RWPE2 (cell line): Measurements from ENCODE around the gene MYLK2.
A peak's percentile ranks its signal among the peaks of the same experiment; 100 is the strongest.

Experiments
- ATAC-seq: fragments of 200-7000 bp; cut with Tn5 transposase; 3 replicates; pipeline ENCODE4 v1.9.1; 2021; ENCODE audit warnings: low read depth
- DNase-seq: peaks from one replicate; pipeline ENCODE4 v3.0.0-alpha.2; 2020; ENCODE audit warnings: low spot score
- H3K27ac ChIP-seq: fragments of 450-650 bp; 2 replicates; pipeline ENCODE4 v1.5.1; 2017; ENCODE audit warnings: mild to moderate bottlenecking; ENCODE audit not compliant: poor library complexity, severe bottlenecking
- H3K27me3 ChIP-seq: fragments of 250-450 bp; sonication (Bioruptor Pico); 2 replicates; pipeline ENCODE4 v1.5.1; 2021; ENCODE audit warnings: mild to moderate bottlenecking, moderate library complexity; ENCODE audit not compliant: insufficient read depth, poor library complexity, severe bottlenecking
- H3K36me3 ChIP-seq: fragments of 250-450 bp; sonication (Bioruptor Pico); 2 replicates; pipeline ENCODE4 v1.5.1; 2020; ENCODE audit warnings: low read depth, mild to moderate bottlenecking, moderate library complexity
- H3K4me1 ChIP-seq: fragments of 250-450 bp; sonication (Bioruptor Pico); 2 replicates; pipeline ENCODE4 v1.5.1; 2021; ENCODE audit warnings: mild to moderate bottlenecking, moderate library complexity; ENCODE audit not compliant: insufficient read depth, poor library complexity, severe bottlenecking
- H3K4me3 ChIP-seq: fragments of 250-450 bp; sonication (Bioruptor Pico); 2 replicates; pipeline ENCODE4 v1.5.1; 2021; ENCODE audit warnings: mild to moderate bottlenecking, moderate library complexity; ENCODE audit not compliant: severe bottlenecking
- H3K9me3 ChIP-seq: fragments of 250-450 bp; sonication (Bioruptor Pico); 2 replicates; pipeline ENCODE4 v1.5.1; 2021; ENCODE audit warnings: mild to moderate bottlenecking, moderate library complexity; ENCODE audit not compliant: severe bottlenecking
- CTCF ChIP-seq: fragments of 450-650 bp; IDR thresholded peaks from one replicate; pipeline ENCODE4 v1.5.1; 2017; ENCODE audit warnings: mild to moderate bottlenecking, moderate library complexity; ENCODE audit not compliant: poor library complexity, severe bottlenecking

The MYLK2 gene

DNA sequence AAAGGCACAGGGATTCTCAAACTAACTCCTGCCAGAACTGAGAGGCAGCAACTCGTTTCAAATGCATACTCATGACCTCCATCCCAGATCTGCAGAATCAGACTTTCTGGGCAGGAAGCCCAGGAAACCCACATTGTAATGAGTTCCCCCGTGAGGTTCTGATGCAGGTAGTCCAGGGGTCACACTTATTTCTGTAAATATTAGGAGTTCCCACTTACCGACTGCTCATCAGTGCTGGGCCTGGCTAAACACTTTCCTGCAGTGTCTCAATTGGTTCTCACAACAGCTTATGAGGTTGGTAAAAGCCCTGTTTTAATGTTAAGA is 39.6 kb downstream of the MYLK2 start:
- no peaks in the 10 kb centered on the region for H3K36me3 ChIP-seq
- no peaks in the 10 kb centered on the region for H3K9me3 ChIP-seq
- DNase-seq (no peak), ATAC-seq (no peak)
- TF ChIP-seq CTCF, result no peak
- no peak overlapping the region for H3K27ac ChIP-seq
- no peak overlapping the region for H3K4me3 ChIP-seq
- no peaks in the 10 kb centered on the region for H3K4me1 ChIP-seq
- H3K27me3 ChIP-seq, result peaks cover 52% of the 10 kb centered on the region

- no peak for ATAC-seq
- no peak for TF ChIP-seq CTCF
- Histone ChIP-seq H3K9me3 (no peaks in the 10 kb centered on the region), H3K36me3 (no peaks in the 10 kb centered on the region), H3K4me3 (no peak overlapping the region), H3K27me3 (peaks cover 52% of the 10 kb centered on the region), H3K27ac (no peak overlapping the region), H3K4me1 (no peaks in the 10 kb centered on the region)
- DNase-seq, result peak; percentile 70
Measured at GRCh38 chr20:31859266-31859997, 40.3 kb downstream of the MYLK2 start.

DNA sequence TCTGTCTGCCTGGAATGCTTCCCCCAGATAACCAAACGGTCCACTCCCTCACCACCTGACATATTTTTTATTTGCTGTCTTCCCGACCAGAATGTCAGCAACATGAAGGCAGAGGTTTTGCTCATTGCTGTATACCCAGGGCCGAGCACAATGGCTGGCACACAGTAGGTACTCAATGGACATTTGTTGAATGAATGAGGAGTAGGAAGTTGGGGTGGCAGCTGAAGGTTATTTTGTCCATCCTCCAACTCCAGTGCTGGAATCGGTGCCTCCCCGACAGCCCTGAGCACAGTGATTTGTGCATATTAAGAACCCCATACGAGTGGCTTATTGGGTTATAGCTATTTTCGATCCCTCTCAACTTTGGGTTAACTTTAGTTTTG is 40.8 kb downstream of the MYLK2 start:
- Histone ChIP-seq H3K4me1 (no peaks in the 10 kb centered on the region), H3K36me3 (no peaks in the 10 kb centered on the region), H3K27ac (no peak overlapping the region), H3K27me3 (peaks cover 52% of the 10 kb centered on the region), H3K9me3 (no peaks in the 10 kb centered on the region), H3K4me3 (no peak overlapping the region)
- ATAC-seq (no peak), DNase-seq (peak; percentile 52)
- TF ChIP-seq CTCF, result no peak

DNA sequence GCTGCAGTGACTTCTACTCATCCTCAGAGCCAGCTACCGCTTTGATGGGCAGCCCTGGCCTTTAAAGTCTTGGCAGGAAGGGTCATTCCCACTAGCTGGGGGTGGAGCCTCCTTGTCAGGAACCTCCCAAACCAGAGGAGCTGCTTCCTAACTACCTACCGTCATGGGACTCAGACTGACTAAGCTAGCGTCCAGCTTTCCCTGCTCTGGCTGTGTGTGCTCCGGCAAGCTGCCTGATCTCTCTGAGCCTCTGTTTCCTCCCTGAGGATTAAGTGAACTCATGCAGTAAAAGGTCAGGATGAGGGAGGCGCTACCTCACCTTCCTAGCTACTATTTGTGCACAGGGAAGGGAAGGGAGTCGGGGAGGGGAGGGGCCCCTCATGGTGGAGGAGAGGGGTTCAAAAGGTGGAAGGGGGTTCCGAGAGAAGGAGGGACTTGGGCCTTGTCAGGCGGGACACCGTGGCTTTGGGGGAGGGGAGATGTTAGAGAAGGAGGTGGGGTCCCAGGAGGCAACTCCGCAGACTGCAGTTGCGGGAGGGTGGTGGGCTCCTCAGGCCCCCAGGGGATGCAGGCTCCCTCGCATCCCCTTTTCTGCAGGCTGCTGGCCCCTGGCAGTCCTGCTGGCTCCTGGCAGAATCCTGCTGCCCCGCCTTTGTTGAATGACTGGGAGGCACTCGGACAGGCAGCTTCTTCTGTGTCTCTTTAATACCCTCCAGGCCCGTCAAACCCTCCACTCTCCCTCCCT is 41.4 kb downstream of the MYLK2 start:
- DNase-seq (peak; percentile 74), ATAC-seq (peak; percentile 53)
- Histone ChIP-seq H3K36me3 (no peaks in the 10 kb centered on the region), H3K27ac (no peak overlapping the region), H3K9me3 (no peaks in the 10 kb centered on the region), H3K4me1 (no peaks in the 10 kb centered on the region), H3K4me3 (peak overlapping the region; percentile 38), H3K27me3 (peaks cover 52% of the 10 kb centered on the region)
- TF ChIP-seq CTCF, result no peak

DNA sequence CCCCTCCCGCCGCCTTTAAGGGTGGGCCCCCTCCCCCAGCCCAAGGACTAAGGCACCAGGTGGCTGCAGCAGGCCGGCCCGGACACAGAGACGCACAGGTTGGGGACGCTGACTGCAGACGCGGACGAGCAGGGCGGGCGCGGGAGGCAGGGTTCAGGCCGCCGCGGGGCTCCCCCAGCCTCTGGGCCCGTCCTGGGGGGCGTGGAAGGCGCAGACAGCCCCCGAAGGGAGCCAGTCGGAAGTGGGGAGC is 41.9 kb downstream of the MYLK2 start:
- peak; percentile 80 for DNase-seq

More for the DNA sequence above, 41.9 kb downstream of the MYLK2 start:
- peak; percentile 24 for ATAC-seq
- no peak for TF ChIP-seq CTCF
- peak overlapping the region; percentile 38 for H3K4me3 ChIP-seq
- no peaks in the 10 kb centered on the region for H3K9me3 ChIP-seq
- H3K27me3 ChIP-seq, result peaks cover 50% of the 10 kb centered on the region
- no peaks in the 10 kb centered on the region for H3K4me1 ChIP-seq
- no peaks in the 10 kb centered on the region for H3K36me3 ChIP-seq
- no peak overlapping the region for H3K27ac ChIP-seq
